ENCODE data around the gene SMPDL3B.
"Not testable (repeated sequence)": the region's sequence is repeated elsewhere in the genome, so short reads cannot be mapped to it uniquely, and the experiment has no call there.

The SMPDL3B gene

GRCh38 chr1:27970401-27970800, 35.6 kb downstream of the SMPDL3B start:
- DNase-seq (ENCODE audit: low read depth in 2 of 2): no peak

GRCh38 chr1:27971674-27972073, 36.9 kb downstream of the SMPDL3B start:
- no peak for DNase-seq (ENCODE audit: low read depth in 2 of 2)

DNA sequence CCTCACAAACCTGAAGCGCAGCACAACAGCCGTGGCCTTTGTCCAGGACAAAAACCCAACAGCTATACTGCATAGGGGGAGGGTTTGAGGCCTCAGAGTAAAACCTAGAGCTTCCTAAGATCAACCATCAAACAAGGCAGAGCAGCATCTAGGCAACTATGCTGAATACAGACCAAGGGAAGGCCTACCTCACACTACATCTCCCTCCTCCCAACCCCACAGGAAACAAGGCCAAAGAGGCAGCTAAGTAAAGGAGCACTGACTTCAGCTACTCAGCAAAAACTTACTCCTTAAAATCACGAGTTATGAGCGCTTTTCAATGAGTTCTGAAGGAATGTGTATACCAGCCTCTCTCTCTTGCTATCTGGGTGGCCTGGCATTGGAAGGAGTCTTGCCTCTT, 37.3 kb downstream of the SMPDL3B start:
- DNase-seq (ENCODE audit: low read depth in 2 of 2): no peak

DNA sequence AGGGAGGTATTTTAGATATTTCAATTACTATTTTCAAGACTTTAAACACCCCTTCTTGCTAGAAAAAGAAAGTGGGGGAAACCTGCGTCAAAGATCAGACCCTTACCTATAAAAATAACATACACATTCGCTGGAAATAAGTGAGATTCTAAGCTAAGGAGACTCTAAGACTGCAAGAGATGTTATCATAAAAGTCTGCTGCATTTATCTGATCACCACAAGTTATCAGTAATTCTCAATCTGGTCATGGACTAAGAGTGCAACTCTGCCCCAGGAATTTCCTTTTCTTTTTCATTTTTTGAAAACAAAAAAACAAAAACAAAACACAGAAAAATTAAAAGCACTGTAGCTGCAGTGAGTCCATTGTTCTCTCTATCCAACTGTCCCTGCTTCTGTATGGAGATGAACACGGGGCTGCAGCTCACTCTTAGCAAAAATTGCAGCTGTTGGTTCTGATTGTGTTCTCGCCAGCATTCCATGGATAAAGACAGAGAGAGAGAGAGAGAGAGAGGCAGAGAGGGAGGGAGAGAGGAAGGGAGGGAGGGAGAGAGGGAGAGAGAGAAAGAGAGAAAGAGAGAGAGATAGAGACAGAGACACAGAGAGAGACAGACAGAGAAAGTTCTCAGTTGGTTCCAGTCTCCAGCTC, 39.1 kb downstream of the SMPDL3B start:
- DNase-seq (ENCODE audit: low read depth in 2 of 2): no peak

- no peak for DNase-seq (ENCODE audit: low read depth in 2 of 2)
Measured at GRCh38 chr1:27974417-27974781, 39.6 kb downstream of the SMPDL3B start.

DNA sequence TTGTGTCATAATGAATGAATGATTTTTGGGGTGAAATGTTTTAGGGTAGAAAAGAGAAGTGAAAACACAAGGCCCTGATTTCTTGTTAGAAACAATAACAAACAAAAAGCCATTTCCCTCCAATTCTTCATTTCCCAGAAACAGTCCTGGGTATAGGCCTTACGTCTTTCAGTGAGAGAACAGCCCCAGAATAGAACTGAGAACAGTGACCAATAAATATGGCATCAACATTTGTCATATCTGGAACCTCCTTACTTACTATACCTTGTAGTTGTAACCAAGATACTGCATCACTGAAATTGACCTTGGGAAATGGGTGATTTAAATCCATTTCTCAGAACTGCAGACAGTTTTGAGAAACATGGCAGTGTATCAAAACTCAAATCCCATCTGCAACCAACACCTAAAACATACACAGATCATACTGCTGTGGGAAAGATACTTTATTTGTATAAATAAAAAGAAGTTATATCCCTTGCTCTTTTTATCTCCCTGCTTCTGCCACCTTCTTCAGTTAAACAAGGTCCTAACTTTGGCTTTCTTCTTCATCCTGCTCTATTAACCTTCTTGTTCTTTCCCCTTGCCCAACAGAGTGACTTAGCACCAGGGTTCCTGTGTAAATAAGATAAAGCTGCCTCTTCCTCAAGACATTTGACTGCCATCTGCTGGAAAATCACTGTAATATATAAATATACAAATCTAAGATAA, 44.5 kb downstream of the SMPDL3B start:
- DNase-seq (ENCODE audit: low read depth in 2 of 2): no peak

DNA sequence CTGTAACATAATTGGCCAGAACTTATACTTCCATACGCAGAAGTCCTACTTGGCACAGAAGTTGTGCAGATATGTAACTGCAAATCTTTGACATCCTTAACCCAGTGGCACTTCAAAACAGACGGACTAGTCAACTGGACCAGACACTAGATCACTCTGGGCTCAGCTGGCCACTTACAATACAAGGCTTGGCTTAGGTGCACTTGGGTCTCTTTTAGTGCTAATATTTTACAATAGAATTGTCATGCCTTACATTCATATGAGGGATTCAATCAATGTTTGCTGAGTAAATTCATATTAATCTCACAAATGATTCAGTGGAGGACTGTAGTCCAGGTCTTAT, 45.0 kb downstream of the SMPDL3B start:
- no peak for DNase-seq (ENCODE audit: low read depth in 2 of 2)

DNA sequence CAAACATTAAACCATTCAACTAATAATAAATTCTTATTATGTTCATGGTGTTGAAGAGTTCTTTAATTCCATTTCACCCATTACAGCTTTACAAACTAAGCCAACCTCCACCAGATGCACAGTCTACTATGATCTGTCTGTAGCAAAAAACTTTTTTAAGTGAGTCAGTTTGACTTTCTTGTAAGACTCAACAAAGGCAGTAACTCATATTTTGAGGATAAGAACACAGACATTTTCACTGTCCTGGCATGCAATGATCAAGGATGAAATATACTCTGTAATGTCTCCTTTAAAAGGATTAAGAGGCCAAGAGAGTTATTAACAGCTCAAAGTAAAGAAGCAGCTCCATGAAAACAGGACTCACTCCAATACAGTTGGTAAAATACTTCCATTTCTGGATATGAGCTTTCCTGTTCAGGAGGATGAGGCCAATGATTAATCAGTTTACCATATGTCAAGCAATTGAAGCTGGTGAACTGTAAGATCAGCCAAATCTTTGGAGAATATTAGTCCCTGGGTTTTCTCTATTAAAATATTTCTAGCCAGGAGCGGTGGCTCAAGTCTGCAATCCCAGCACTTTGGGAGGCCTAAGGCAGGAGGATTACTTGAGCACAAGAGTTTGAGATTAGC, 45.5 kb downstream of the SMPDL3B start:
- DNase-seq (ENCODE audit: low read depth in 2 of 2): no peak

DNA sequence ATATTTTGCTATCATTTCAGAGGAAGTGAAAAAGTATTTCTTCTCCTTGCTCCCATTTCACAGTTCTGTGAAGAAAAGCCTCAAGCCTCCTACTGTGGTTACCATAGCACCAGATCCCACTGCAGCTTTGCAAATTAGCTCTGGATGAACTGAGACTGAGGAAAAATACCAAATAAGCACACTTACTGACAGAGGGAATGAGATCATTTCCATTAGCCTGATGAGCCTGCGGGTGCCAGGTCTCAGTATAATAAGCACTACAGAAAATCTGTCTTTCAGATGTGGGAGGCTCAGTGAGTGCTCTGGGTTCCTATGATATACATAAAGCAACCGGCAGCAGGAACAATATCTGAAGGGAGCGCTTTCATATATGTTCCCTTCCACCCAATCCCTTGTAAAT, 46.3 kb downstream of the SMPDL3B start:
- no peak for DNase-seq (ENCODE audit: low read depth in 2 of 2)

GRCh38 chr1:27990920-27991537, 56.2 kb downstream of the SMPDL3B start:
- DNase-seq (ENCODE audit: low read depth in 2 of 2): no peak

DNA sequence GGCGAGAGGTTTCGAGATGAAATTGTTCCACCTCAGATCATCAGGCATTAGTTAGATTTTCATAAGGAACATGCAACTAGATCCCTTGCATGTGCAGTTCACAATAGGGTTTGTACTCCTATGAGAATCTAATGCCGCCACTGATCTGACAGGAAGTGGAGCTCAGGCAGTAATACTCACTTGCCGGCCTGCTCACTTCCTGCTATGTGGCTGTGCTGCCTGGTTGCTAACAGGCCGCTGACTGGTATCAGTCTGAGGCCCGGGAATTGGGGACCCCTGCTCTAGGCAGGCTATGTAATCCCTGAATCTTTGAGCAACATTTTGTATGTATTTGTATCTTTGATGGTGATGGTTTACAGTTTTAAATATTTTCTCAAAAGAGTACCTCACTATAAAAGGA, 57.5 kb downstream of the SMPDL3B start:
- peak in 1 of 2 donors; percentile 10 for DNase-seq (ENCODE audit: low read depth in 2 of 2)

GRCh38 chr1:27993241-27993640, 58.4 kb downstream of the SMPDL3B start:
- no peak for DNase-seq (ENCODE audit: low read depth in 2 of 2)

DNA sequence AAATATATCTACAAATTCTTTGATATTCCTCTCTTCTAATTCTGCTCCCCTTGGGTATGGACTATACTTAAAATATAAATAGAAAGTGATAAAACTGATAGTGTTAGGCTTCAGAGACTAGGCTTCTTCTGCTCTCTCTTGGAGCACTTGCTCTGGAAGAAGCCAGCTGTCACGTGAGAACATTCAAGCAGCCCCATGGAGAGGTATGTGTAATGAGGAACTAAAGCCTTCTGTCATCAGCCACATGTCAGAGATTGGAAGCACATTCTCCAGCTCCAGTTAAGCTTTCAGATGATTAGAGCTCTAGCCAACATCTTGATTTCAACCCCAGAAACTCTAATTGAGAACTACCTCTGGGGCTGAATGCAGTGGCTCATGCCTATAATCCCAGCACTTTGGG, 59.3 kb downstream of the SMPDL3B start:
- no peak for DNase-seq (ENCODE audit: low read depth in 2 of 2)

- DNase-seq (ENCODE audit: low read depth in 2 of 2): not testable (repeated sequence)
Measured at GRCh38 chr1:27994526-27994925, 59.7 kb downstream of the SMPDL3B start.

- no peak for DNase-seq (ENCODE audit: low read depth in 2 of 2)
Measured at GRCh38 chr1:27999055-27999454, 64.3 kb downstream of the SMPDL3B start.

- DNase-seq (ENCODE audit: low read depth in 2 of 2): no peak
Measured at GRCh38 chr1:28002600-28002999, 67.8 kb downstream of the SMPDL3B start.

- DNase-seq (ENCODE audit: low read depth in 2 of 2): not testable (repeated sequence)
Measured at GRCh38 chr1:28003117-28003516, 68.3 kb downstream of the SMPDL3B start.
